CD4-positive, alpha-beta T cell treated with Interleukin-2 at 100 ng/mL for 4 hours (primary cell): Measurements from ENCODE around the gene CLIC1.

Experiments used
- DNase-seq: peaks from one replicate; pipeline ENCODE4 v3.0.0-alpha.2; 2020; ENCODE audit warnings: low spot score

CLIC1 gene

GRCh38 chr6:31737991-31738979, 2.0 kb upstream of the CLIC1 start:
- peak; percentile 71 for DNase-seq

GRCh38 chr6:31737315-31737990, 1.1 kb upstream of the CLIC1 start:
- DNase-seq, result no peak

GRCh38 chr6:31736768-31737314, 511 bp upstream of the CLIC1 start:
- DNase-seq, result no peak

GRCh38 chr6:31734821-31735406, 1.4 kb downstream of the CLIC1 start:
- DNase-seq, result peak; percentile 80

GRCh38 chr6:31734247-31734820, 2.0 kb downstream of the CLIC1 start:
- no peak for DNase-seq

- no peak for DNase-seq
Observed at GRCh38 chr6:31733734-31734133, 2.6 kb downstream of the CLIC1 start.

- no peak for DNase-seq
Observed at GRCh38 chr6:31732029-31732428, 4.3 kb downstream of the CLIC1 start.

- DNase-seq, result no peak
Observed at GRCh38 chr6:31730631-31731086, 5.7 kb downstream of the CLIC1 start.

GRCh38 chr6:31729979-31730630, 6.2 kb downstream of the CLIC1 start:
- peak; percentile 64 for DNase-seq

GRCh38 chr6:31729515-31729978, 6.8 kb downstream of the CLIC1 start:
- DNase-seq, result peak; percentile 83

GRCh38 chr6:31728767-31729514, 7.4 kb downstream of the CLIC1 start, which contains the start of gene DDAH2:
Gene DDAH2 (minus strand): TSS chr6:31729299. CDS start chr6:31729161, 138 bp downstream.
- DNase-seq, result no peak

- no peak for DNase-seq
Observed at GRCh38 chr6:31727717-31728671, 8.3 kb downstream of the CLIC1 start.

- DNase-seq, result peak; percentile 31
Observed at GRCh38 chr6:31727034-31727716, 9.2 kb downstream of the CLIC1 start.

- no peak for DNase-seq
Observed at GRCh38 chr6:31725502-31726350, 10.6 kb downstream of the CLIC1 start.

GRCh38 chr6:31723980-31724691, 12.2 kb downstream of the CLIC1 start:
- no peak for DNase-seq

GRCh38 chr6:31723245-31723979, 12.9 kb downstream of the CLIC1 start, which contains the start of gene MPIG6B:
Gene MPIG6B (plus strand): TSS chr6:31723373. CDS start chr6:31723384, 11 bp downstream.
- no peak for DNase-seq
